HepG2 (cell line): ENCODE data around the gene WDR6. TPM values are rescaled to one million over a fixed set of nuclear protein-coding genes. Genes with fewer than 3 reads are reported as not detected.

ENCODE experiments used
- BRCA1 ChIP-seq: sonication (generic); formaldehyde crosslinking; IDR thresholded peaks from 2 replicates; pipeline ENCODE4 v1.4.0; 2020; ENCODE audit warnings: missing genetic modification reagents
- CEBPG ChIP-seq: IDR thresholded peaks from 2 replicates; pipeline ENCODE4 v1.6.1; 2016
- CHCHD3 ChIP-seq: sonication (generic); formaldehyde crosslinking; IDR thresholded peaks from 2 replicates; pipeline ENCODE4 v1.8.0; 2022; ENCODE audit warnings: mild to moderate bottlenecking, missing genetic modification reagents, moderate library complexity
- MAFF ChIP-seq: IDR thresholded peaks from 2 replicates; pipeline ENCODE4 v1.6.1; 2011; ENCODE audit warnings: low read depth, low read length, improper control_type of control experiment
- NCOR1 ChIP-seq: fragments of 200-600 bp; sonication (generic); IDR thresholded peaks from 2 replicates; pipeline ENCODE4 v1.7.0; 2017; ENCODE audit warnings: antibody characterized with exemption, low read length, borderline replicate concordance
- TCF7L2 ChIP-seq: IDR thresholded peaks from 2 replicates; pipeline ENCODE4 v1.6.1; 2011; ENCODE audit warnings: mild to moderate bottlenecking, low read depth, low read length, moderate library complexity
- ZNF24 ChIP-seq: fragments of 450-650 bp; IDR thresholded peaks from 2 replicates; pipeline ENCODE4 v1.6.1; 2017; ENCODE audit warnings: antibody characterized with exemption, mild to moderate bottlenecking
- ZNF720 ChIP-seq: sonication (generic); formaldehyde crosslinking; IDR thresholded peaks from 2 replicates; pipeline ENCODE4 v1.4.0; 2020; ENCODE audit warnings: missing genetic modification reagents
- ZNF746 ChIP-seq: sonication (generic); formaldehyde crosslinking; IDR thresholded peaks from 2 replicates; pipeline ENCODE4 v1.8.0; 2022; ENCODE audit warnings: mild to moderate bottlenecking, missing genetic modification reagents
- ZNF83 ChIP-seq: sonication (generic); formaldehyde crosslinking; IDR thresholded peaks from 2 replicates; pipeline ENCODE4 v1.4.0; 2020; ENCODE audit warnings: missing genetic modification reagents, mild to moderate bottlenecking, borderline replicate concordance
- polyA plus RNA-seq, 8 experiments: library from polyadenylated mRNA; depleted of rRNA in 3 of 8; stranded (reverse) in 7 of 8; unstranded in 1 of 8; fragments of >200 nt; fragmentation: Illumina TruSeq in 4 of 8; extraction: Trizol in 4 of 8; gene quantifications; 2 replicates each; pipeline versions ENCODE4 v1.2.1 to v1.2.3, GENCODE V29; 2011 to 2016; ENCODE audit warnings: low read depth in 4 of 8, missing spikeins in 1 of 8, mixed read lengths in 1 of 8; ENCODE audit not compliant: insufficient read depth in 1 of 8
- total RNA-seq, 5 experiments: library from RNA; depleted of rRNA; stranded (reverse); fragments of >200 nt; fragmentation: Illumina TruSeq; extraction: Trizol; gene quantifications; 2 replicates each; pipeline ENCODE4 v1.2.3, GENCODE V29; 2016; ENCODE audit warnings: low read depth in 1 of 5
- TF ChIP-seq, protein P1 (sequence below): sonication (generic); formaldehyde crosslinking; conservative IDR thresholded peaks from 2 replicates; pipeline ENCODE4 v1.4.0; 2020; ENCODE audit warnings: missing genetic modification reagents
- TF ChIP-seq, protein P2 (sequence below): sonication (generic); formaldehyde crosslinking; IDR thresholded peaks from 2 replicates; pipeline ENCODE4 v1.4.0; 2020; ENCODE audit warnings: missing genetic modification reagents
- TF ChIP-seq, protein P3 (sequence below): IDR thresholded peaks from 2 replicates; pipeline ENCODE4 v1.6.1; 2012; ENCODE audit warnings: low read length, improper control_type of control experiment
- TF ChIP-seq, protein P4 (sequence below): fragments of 450-650 bp; IDR thresholded peaks from 2 replicates; pipeline ENCODE4 v1.6.1; 2017; ENCODE audit warnings: mild to moderate bottlenecking
- TF ChIP-seq, protein P5 (sequence below): sonication (generic); formaldehyde crosslinking; IDR thresholded peaks from 2 replicates; pipeline ENCODE4 v1.5.0; 2020; ENCODE audit warnings: mild to moderate bottlenecking, missing genetic modification reagents
- TF ChIP-seq, protein P6 (sequence below): sonication (generic); formaldehyde crosslinking; IDR thresholded peaks from 2 replicates; pipeline ENCODE4 v1.8.1; 2023; ENCODE audit warnings: mild to moderate bottlenecking, missing genetic modification reagents

Gene WDR6
- total and polyA plus RNA-seq, 2 of the 13 experiments (the other 11 are each of a cell fraction or from before 2014, with no cell fraction given): 73.4 to 139 TPM

DNA sequence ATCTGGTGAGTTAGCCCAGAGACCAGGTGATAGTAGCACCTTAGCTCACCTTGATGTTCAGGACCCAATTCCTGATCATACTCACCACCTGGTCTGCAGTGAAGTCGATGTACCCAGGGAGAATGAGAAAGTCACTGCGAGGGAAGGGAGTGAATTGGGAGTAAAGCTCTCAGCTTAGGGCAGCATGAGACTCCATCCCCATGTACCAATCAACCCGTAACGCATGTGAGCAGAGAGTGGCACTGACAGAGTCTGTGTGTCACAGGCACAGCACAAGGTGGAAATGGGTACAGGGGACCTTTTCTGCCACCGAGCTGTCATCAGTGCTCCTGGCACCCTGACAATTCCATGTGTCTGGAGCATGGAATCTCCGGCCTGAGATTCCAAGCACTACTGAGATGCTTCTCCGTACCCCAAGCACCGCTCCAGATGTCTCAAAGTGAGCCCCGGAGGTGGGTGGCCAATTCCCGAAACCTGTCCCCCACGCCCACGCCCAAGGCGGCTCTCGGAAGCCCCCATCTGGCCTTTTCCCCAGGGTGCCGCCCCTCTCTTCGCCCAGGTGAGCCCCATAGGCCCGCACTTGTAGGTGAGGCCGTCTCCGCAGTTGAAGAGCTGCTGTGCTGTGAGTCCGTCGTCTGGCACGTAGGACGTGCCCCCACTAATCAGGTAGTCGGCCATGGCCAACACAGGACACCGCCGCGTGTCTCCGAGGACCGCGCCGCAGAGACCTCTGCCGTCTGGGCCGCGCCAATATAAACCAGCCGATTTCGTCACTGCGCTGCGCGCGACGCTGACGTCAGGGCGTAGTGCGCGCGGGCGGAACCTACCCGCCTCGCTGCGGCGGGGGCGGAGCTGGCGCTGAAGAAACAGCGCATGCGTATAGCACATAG, 21.7 kb downstream of the WDR6 start, which contains the start of gene IMPDH2 (continued):
- TF ChIP-seq, protein P1, sequence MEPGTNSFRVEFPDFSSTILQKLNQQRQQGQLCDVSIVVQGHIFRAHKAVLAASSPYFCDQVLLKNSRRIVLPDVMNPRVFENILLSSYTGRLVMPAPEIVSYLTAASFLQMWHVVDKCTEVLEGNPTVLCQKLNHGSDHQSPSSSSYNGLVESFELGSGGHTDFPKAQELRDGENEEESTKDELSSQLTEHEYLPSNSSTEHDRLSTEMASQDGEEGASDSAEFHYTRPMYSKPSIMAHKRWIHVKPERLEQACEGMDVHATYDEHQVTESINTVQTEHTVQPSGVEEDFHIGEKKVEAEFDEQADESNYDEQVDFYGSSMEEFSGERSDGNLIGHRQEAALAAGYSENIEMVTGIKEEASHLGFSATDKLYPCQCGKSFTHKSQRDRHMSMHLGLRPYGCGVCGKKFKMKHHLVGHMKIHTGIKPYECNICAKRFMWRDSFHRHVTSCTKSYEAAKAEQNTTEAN (CRISPR knock-in tag): peak; percentile 52; the same call in 1 of the 2 replicates
- TF ChIP-seq, protein P2, sequence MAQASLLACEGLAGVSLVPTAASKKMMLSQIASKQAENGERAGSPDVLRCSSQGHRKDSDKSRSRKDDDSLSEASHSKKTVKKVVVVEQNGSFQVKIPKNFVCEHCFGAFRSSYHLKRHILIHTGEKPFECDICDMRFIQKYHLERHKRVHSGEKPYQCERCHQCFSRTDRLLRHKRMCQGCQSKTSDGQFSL (CRISPR knock-in tag): 0 out of 2 replicates have a peak, but pooled peaks have one; percentile 30
- peak; percentile 85; the same call in 1 of the 2 replicates for TF ChIP-seq ZNF83 (CRISPR knock-in tag)
- no peak for TF ChIP-seq TCF7L2
- peak; percentile 76 for TF ChIP-seq ZNF746 (CRISPR knock-in tag)
- TF ChIP-seq ZNF24: no peak
- TF ChIP-seq, protein P3, sequence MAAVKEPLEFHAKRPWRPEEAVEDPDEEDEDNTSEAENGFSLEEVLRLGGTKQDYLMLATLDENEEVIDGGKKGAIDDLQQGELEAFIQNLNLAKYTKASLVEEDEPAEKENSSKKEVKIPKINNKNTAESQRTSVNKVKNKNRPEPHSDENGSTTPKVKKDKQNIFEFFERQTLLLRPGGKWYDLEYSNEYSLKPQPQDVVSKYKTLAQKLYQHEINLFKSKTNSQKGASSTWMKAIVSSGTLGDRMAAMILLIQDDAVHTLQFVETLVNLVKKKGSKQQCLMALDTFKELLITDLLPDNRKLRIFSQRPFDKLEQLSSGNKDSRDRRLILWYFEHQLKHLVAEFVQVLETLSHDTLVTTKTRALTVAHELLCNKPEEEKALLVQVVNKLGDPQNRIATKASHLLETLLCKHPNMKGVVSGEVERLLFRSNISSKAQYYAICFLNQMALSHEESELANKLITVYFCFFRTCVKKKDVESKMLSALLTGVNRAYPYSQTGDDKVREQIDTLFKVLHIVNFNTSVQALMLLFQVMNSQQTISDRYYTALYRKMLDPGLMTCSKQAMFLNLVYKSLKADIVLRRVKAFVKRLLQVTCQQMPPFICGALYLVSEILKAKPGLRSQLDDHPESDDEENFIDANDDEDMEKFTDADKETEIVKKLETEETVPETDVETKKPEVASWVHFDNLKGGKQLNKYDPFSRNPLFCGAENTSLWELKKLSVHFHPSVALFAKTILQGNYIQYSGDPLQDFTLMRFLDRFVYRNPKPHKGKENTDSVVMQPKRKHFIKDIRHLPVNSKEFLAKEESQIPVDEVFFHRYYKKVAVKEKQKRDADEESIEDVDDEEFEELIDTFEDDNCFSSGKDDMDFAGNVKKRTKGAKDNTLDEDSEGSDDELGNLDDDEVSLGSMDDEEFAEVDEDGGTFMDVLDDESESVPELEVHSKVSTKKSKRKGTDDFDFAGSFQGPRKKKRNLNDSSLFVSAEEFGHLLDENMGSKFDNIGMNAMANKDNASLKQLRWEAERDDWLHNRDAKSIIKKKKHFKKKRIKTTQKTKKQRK: no peak
- peak; percentile 87; the same call in 1 of the 2 replicates for TF ChIP-seq CHCHD3 (CRISPR knock-in tag)
- no peak for TF ChIP-seq NCOR1
- TF ChIP-seq, protein P4, sequence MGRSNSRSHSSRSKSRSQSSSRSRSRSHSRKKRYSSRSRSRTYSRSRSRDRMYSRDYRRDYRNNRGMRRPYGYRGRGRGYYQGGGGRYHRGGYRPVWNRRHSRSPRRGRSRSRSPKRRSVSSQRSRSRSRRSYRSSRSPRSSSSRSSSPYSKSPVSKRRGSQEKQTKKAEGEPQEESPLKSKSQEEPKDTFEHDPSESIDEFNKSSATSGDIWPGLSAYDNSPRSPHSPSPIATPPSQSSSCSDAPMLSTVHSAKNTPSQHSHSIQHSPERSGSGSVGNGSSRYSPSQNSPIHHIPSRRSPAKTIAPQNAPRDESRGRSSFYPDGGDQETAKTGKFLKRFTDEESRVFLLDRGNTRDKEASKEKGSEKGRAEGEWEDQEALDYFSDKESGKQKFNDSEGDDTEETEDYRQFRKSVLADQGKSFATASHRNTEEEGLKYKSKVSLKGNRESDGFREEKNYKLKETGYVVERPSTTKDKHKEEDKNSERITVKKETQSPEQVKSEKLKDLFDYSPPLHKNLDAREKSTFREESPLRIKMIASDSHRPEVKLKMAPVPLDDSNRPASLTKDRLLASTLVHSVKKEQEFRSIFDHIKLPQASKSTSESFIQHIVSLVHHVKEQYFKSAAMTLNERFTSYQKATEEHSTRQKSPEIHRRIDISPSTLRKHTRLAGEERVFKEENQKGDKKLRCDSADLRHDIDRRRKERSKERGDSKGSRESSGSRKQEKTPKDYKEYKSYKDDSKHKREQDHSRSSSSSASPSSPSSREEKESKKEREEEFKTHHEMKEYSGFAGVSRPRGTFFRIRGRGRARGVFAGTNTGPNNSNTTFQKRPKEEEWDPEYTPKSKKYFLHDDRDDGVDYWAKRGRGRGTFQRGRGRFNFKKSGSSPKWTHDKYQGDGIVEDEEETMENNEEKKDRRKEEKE: no peak
- TF ChIP-seq MAFF: no peak
- peak; percentile 83; the same call in 1 of the 2 replicates for TF ChIP-seq BRCA1 (CRISPR knock-in tag)
- TF ChIP-seq CEBPG (CRISPR knock-in tag): peak; percentile 97
- TF ChIP-seq, protein P5, sequence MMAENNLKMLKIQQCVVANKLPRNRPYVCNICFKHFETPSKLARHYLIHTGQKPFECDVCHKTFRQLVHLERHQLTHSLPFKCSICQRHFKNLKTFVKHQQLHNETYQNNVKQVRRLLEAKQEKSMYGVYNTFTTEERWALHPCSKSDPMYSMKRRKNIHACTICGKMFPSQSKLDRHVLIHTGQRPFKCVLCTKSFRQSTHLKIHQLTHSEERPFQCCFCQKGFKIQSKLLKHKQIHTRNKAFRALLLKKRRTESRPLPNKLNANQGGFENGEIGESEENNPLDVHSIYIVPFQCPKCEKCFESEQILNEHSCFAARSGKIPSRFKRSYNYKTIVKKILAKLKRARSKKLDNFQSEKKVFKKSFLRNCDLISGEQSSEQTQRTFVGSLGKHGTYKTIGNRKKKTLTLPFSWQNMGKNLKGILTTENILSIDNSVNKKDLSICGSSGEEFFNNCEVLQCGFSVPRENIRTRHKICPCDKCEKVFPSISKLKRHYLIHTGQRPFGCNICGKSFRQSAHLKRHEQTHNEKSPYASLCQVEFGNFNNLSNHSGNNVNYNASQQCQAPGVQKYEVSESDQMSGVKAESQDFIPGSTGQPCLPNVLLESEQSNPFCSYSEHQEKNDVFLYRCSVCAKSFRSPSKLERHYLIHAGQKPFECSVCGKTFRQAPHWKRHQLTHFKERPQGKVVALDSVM (CRISPR knock-in tag): 0 out of 2 replicates have a peak, but pooled peaks have one; percentile 20
- TF ChIP-seq, protein P6, sequence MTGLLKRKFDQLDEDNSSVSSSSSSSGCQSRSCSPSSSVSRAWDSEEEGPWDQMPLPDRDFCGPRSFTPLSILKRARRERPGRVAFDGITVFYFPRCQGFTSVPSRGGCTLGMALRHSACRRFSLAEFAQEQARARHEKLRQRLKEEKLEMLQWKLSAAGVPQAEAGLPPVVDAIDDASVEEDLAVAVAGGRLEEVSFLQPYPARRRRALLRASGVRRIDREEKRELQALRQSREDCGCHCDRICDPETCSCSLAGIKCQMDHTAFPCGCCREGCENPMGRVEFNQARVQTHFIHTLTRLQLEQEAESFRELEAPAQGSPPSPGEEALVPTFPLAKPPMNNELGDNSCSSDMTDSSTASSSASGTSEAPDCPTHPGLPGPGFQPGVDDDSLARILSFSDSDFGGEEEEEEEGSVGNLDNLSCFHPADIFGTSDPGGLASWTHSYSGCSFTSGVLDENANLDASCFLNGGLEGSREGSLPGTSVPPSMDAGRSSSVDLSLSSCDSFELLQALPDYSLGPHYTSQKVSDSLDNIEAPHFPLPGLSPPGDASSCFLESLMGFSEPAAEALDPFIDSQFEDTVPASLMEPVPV (CRISPR knock-in tag): peak; percentile 48; the same call in 1 of the 2 replicates
- TF ChIP-seq ZNF720 (CRISPR knock-in tag): 0 out of 2 replicates have a peak, but pooled peaks have one; percentile 54
